Measurements from ENCODE around the gene NCSTN.
"Not testable (repeated sequence)": the region's sequence is repeated elsewhere in the genome, so short reads cannot be mapped to it uniquely, and the experiment has no call there.

The NCSTN gene

GRCh38 chr1:160374306-160375110 is 31.3 kb downstream of the NCSTN start:
- Histone ChIP-seq H3K27me3 (ENCODE audit: low read depth, low read length) (no peaks in the 10 kb centered on the region), H3K9me3 (ENCODE audit: control insufficient read depth in 1 of 2, low read length in 2 of 2) (no peaks in the 10 kb centered on the region), H3K4me1 (ENCODE audit: control insufficient read depth in 1 of 2, insufficient read depth in 2 of 2, low read length in 2 of 2) (peaks cover 5 to 18% of the 10 kb centered on the region in 2 donors), H3K4me3 (ENCODE audit: low read depth in 1 of 2, low read length in 2 of 2) (peak overlapping the region in 1 of 2 donors; percentile 13), H3K27ac (ENCODE audit: low read length) (peak overlapping the region; percentile 20), H3K36me3 (ENCODE audit: control insufficient read depth in 1 of 2, insufficient read depth in 2 of 2, low read length in 2 of 2) (no peaks in the 10 kb centered on the region)

GRCh38 chr1:160375788-160376524 is 32.8 kb downstream of the NCSTN start:
- peaks cover 5 to 18% of the 10 kb centered on the region in 2 donors for H3K4me1 ChIP-seq (ENCODE audit: control insufficient read depth in 1 of 2, insufficient read depth in 2 of 2, low read length in 2 of 2)
- no peaks in the 10 kb centered on the region for H3K36me3 ChIP-seq (ENCODE audit: control insufficient read depth in 1 of 2, insufficient read depth in 2 of 2, low read length in 2 of 2)
- H3K27ac ChIP-seq (ENCODE audit: low read length) = peak overlapping the region; percentile 42
- H3K9me3 ChIP-seq (ENCODE audit: control insufficient read depth in 1 of 2, low read length in 2 of 2) = no peaks in the 10 kb centered on the region
- no peaks in the 10 kb centered on the region for H3K27me3 ChIP-seq (ENCODE audit: low read depth, low read length)
- no peak overlapping the region for H3K4me3 ChIP-seq (ENCODE audit: low read depth in 1 of 2, low read length in 2 of 2)

- Histone ChIP-seq H3K27ac (ENCODE audit: low read length) (no peak overlapping the region), H3K27me3 (ENCODE audit: low read depth, low read length) (no peaks in the 10 kb centered on the region), H3K36me3 (ENCODE audit: control insufficient read depth in 1 of 2, insufficient read depth in 2 of 2, low read length in 2 of 2) (no peaks in the 10 kb centered on the region), H3K9me3 (ENCODE audit: control insufficient read depth in 1 of 2, low read length in 2 of 2) (no peaks in the 10 kb centered on the region), H3K4me1 (ENCODE audit: control insufficient read depth in 1 of 2, insufficient read depth in 2 of 2, low read length in 2 of 2) (peaks cover 5 to 18% of the 10 kb centered on the region in 2 donors), H3K4me3 (ENCODE audit: low read depth in 1 of 2, low read length in 2 of 2) (no peak overlapping the region)
Observed at GRCh38 chr1:160376525-160377131, 33.4 kb downstream of the NCSTN start.

GRCh38 chr1:160377585-160378206 is 34.5 kb downstream of the NCSTN start:
- H3K4me1 ChIP-seq (ENCODE audit: control insufficient read depth in 1 of 2, insufficient read depth in 2 of 2, low read length in 2 of 2) = peaks cover 5 to 18% of the 10 kb centered on the region in 2 donors
- no peaks in the 10 kb centered on the region for H3K27me3 ChIP-seq (ENCODE audit: low read depth, low read length)
- H3K4me3 ChIP-seq (ENCODE audit: low read depth in 1 of 2, low read length in 2 of 2) = no peak overlapping the region
- H3K9me3 ChIP-seq (ENCODE audit: control insufficient read depth in 1 of 2, low read length in 2 of 2) = no peaks in the 10 kb centered on the region
- no peaks in the 10 kb centered on the region for H3K36me3 ChIP-seq (ENCODE audit: control insufficient read depth in 1 of 2, insufficient read depth in 2 of 2, low read length in 2 of 2)
- no peak overlapping the region for H3K27ac ChIP-seq (ENCODE audit: low read length)

GRCh38 chr1:160384812-160385211 is 41.6 kb downstream of the NCSTN start:
- H3K4me1 ChIP-seq (ENCODE audit: control insufficient read depth in 1 of 2, insufficient read depth in 2 of 2, low read length in 2 of 2); H3K9me3 ChIP-seq (ENCODE audit: control insufficient read depth in 1 of 2, low read length in 2 of 2); H3K27ac ChIP-seq (ENCODE audit: low read length): not testable (repeated sequence)

GRCh38 chr1:160388406-160388805 is 45.2 kb downstream of the NCSTN start:
- H3K36me3 ChIP-seq (ENCODE audit: control insufficient read depth in 1 of 2, insufficient read depth in 2 of 2, low read length in 2 of 2); H3K27ac ChIP-seq (ENCODE audit: low read length); H3K9me3 ChIP-seq (ENCODE audit: control insufficient read depth in 1 of 2, low read length in 2 of 2); H3K4me1 ChIP-seq (ENCODE audit: control insufficient read depth in 1 of 2, insufficient read depth in 2 of 2, low read length in 2 of 2); H3K27me3 ChIP-seq (ENCODE audit: low read depth, low read length); H3K4me3 ChIP-seq (ENCODE audit: low read depth in 1 of 2, low read length in 2 of 2): not testable (repeated sequence)

More at GRCh38 chr1:160384812-160385211, 41.6 kb downstream of the NCSTN start:
- H3K36me3 ChIP-seq (ENCODE audit: control insufficient read depth in 1 of 2, insufficient read depth in 2 of 2, low read length in 2 of 2); H3K4me3 ChIP-seq (ENCODE audit: low read depth in 1 of 2, low read length in 2 of 2); H3K27me3 ChIP-seq (ENCODE audit: low read depth, low read length): not testable (repeated sequence)

GRCh38 chr1:160394673-160395072 is 51.5 kb downstream of the NCSTN start:
- Histone ChIP-seq H3K4me1 (ENCODE audit: control insufficient read depth in 1 of 2, insufficient read depth in 2 of 2, low read length in 2 of 2) (no peaks in the 10 kb centered on the region), H3K27me3 (ENCODE audit: low read depth, low read length) (no peaks in the 10 kb centered on the region), H3K4me3 (ENCODE audit: low read depth in 1 of 2, low read length in 2 of 2) (no peak overlapping the region), H3K36me3 (ENCODE audit: control insufficient read depth in 1 of 2, insufficient read depth in 2 of 2, low read length in 2 of 2) (no peaks in the 10 kb centered on the region), H3K27ac (ENCODE audit: low read length) (no peak overlapping the region), H3K9me3 (ENCODE audit: control insufficient read depth in 1 of 2, low read length in 2 of 2) (no peaks in the 10 kb centered on the region)

- Histone ChIP-seq H3K27me3 (ENCODE audit: low read depth, low read length) (no peaks in the 10 kb centered on the region), H3K9me3 (ENCODE audit: control insufficient read depth in 1 of 2, low read length in 2 of 2) (no peaks in the 10 kb centered on the region), H3K36me3 (ENCODE audit: control insufficient read depth in 1 of 2, insufficient read depth in 2 of 2, low read length in 2 of 2) (no peaks in the 10 kb centered on the region), H3K4me3 (ENCODE audit: low read depth in 1 of 2, low read length in 2 of 2) (no peak overlapping the region), H3K27ac (ENCODE audit: low read length) (no peak overlapping the region), H3K4me1 (ENCODE audit: control insufficient read depth in 1 of 2, insufficient read depth in 2 of 2, low read length in 2 of 2) (peaks cover 0 to 10% of the 10 kb centered on the region in 2 donors)
Observed at GRCh38 chr1:160397651-160398050, 54.5 kb downstream of the NCSTN start.

- no peaks in the 10 kb centered on the region for H3K36me3 ChIP-seq (ENCODE audit: control insufficient read depth in 1 of 2, insufficient read depth in 2 of 2, low read length in 2 of 2)
- H3K4me1 ChIP-seq (ENCODE audit: control insufficient read depth in 1 of 2, insufficient read depth in 2 of 2, low read length in 2 of 2) = peaks cover 0 to 10% of the 10 kb centered on the region in 2 donors
- no peaks in the 10 kb centered on the region for H3K9me3 ChIP-seq (ENCODE audit: control insufficient read depth in 1 of 2, low read length in 2 of 2)
- H3K27ac ChIP-seq (ENCODE audit: low read length) = no peak overlapping the region
- H3K27me3 ChIP-seq (ENCODE audit: low read depth, low read length) = no peaks in the 10 kb centered on the region
- no peak overlapping the region for H3K4me3 ChIP-seq (ENCODE audit: low read depth in 1 of 2, low read length in 2 of 2)
Observed at GRCh38 chr1:160398823-160399222, 55.6 kb downstream of the NCSTN start.

GRCh38 chr1:160399544-160400222 is 56.5 kb downstream of the NCSTN start:
- H3K9me3 ChIP-seq (ENCODE audit: control insufficient read depth in 1 of 2, low read length in 2 of 2) = no peaks in the 10 kb centered on the region
- H3K36me3 ChIP-seq (ENCODE audit: control insufficient read depth in 1 of 2, insufficient read depth in 2 of 2, low read length in 2 of 2) = no peaks in the 10 kb centered on the region
- no peak overlapping the region for H3K27ac ChIP-seq (ENCODE audit: low read length)
- H3K4me3 ChIP-seq (ENCODE audit: low read depth in 1 of 2, low read length in 2 of 2) = peak overlapping the region; percentile 64 to 65
- H3K4me1 ChIP-seq (ENCODE audit: control insufficient read depth in 1 of 2, insufficient read depth in 2 of 2, low read length in 2 of 2) = peaks cover 0 to 15% of the 10 kb centered on the region in 2 donors
- H3K27me3 ChIP-seq (ENCODE audit: low read depth, low read length) = no peaks in the 10 kb centered on the region

Data from muscle layer of duodenum (tissue), 2 donors.